ENCODE data around the gene SERINC5.
A peak's percentile ranks its signal among the peaks of the same experiment; 100 is the strongest.

Gene SERINC5

DNA sequence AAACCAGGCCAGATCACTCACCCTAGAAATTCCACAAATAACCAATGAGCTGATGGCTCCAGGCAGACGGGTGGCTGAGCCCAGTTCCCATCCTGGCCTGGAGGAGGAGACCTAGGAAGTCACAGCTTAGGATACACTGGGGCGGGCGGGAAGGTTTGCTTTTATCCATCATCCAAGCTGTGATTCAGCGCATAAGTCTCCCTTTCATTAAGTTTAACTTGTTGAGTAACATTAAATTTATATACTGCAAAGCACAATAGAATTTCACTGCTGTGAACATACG lies 165.0 kb downstream of the SERINC5 start:
- no peak for DNase-seq

DNA sequence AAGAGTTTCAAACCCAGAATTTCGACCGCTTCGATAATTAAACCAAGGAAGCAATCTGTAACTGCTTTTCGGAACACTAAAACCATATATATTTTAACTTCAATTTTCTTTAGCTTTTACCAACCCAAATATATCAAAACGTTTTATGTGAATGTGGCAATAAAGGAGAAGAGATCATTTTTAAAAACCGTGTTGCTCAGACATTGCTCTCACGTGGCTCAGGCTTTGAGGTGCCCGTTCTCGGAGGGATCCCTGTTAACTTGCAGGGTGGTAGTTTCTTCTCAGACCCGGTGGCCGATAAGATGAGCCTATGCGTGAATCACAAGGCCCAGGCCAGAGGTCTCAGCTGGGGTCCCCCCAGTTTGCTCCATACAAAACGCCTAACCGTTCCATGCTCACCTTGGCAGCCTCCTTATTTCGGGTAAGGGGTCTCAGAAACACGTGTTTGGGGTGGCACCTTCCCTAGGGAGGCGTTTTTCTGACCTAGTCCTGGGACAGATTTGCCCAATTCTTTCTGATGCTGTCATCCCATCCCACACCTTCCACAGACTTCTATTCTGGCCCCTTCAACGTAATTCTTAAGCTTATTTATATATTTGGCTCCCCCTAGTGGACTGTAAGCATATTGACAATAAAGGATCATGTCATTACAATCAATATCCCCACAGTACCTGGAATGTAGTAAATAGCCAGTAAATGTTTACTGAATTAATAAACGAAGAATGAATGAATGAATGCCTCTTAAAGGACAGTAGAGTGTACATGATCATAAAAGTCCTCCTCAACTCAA lies 172.6 kb downstream of the SERINC5 start:
- peak; percentile 34 to 70 for DNase-seq

DNA sequence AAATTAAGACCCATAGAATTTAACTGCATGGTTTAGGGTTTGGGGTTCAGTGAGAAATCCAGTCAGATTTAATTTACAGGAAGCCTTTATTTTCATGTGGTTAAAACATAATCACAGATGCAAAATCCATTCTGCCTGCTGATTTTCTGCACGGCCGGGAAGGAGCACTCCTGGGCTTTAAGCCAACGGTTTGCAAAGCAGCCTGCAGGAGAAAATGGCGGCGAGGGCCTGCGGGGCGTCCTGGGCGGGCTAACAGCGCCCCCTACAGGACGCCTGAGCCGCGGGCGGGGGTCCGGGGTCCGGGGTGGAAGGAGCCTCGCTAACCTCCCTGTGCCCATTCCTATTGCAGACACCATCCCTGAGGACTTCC lies 173.1 kb downstream of the SERINC5 start:
- DNase-seq: peak; percentile 49 to 84

DNA sequence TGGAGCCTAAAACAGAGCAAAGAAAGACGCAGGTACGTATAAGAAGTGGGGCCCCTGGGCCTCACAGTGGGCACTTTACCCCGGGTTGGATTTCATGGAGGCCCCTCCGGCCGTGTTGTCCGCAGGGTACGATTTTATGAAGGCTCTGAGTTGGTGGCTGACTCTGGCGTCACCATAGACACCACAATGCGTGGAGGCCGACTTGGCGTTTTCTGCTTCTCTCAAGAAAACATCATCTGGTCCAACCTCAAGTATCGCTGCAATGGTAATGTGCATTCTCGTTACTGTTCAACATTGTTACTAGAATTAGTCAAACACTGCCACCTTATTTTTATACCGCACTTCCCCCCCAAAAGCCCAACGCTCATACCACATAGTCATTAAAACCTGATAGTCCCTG lies 173.6 kb downstream of the SERINC5 start:
- DNase-seq: no peak

DNA sequence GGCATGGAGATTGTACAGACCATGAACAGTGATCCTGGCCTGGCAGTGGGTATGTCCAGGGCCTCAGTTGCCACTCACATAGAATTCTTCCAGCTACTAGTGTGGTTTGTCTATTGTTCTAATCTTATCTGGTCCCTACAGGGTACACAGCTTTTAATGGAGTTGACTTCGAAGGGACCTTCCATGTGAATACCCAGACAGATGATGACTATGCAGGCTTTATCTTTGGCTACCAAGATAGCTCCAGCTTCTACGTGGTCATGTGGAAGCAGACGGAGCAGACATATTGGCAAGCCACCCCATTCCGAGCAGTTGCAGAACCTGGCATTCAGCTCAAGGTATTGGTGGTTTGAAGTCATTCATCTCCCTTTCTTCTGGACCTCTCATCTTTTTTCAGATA lies 176.9 kb downstream of the SERINC5 start:
- DNase-seq: no peak

DNA sequence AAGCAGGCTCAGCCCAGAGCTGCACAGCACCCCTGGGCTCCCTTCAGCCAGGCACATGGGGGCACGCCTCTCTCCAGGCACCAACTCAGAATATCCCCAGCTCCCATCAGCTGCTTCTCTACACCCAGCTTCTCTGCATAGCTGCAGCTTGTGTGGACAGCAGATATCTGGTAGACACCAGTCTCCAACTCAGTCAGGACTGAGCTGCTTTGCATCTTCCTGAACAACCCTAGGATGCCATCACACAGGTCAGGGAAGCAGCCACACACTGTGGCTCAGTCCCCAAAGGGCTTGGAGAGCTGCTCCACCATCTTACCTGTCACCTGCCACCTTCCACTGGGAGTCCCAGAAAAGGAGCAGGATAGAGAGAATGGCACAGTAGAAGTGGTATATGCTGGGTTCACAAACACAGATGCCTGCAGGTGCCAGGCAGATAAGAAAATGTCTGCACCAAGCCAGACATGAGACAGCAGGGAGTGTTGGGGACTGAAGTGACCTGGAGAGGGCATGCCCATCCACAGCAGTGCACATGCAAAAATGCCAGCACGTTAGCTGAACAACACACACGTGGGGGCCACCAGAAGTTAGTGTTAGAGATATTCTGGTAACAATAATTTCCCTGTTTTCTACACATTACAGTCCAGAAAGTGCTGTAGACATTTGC lies 178.7 kb downstream of the SERINC5 start:
- DNase-seq: no peak

DNA sequence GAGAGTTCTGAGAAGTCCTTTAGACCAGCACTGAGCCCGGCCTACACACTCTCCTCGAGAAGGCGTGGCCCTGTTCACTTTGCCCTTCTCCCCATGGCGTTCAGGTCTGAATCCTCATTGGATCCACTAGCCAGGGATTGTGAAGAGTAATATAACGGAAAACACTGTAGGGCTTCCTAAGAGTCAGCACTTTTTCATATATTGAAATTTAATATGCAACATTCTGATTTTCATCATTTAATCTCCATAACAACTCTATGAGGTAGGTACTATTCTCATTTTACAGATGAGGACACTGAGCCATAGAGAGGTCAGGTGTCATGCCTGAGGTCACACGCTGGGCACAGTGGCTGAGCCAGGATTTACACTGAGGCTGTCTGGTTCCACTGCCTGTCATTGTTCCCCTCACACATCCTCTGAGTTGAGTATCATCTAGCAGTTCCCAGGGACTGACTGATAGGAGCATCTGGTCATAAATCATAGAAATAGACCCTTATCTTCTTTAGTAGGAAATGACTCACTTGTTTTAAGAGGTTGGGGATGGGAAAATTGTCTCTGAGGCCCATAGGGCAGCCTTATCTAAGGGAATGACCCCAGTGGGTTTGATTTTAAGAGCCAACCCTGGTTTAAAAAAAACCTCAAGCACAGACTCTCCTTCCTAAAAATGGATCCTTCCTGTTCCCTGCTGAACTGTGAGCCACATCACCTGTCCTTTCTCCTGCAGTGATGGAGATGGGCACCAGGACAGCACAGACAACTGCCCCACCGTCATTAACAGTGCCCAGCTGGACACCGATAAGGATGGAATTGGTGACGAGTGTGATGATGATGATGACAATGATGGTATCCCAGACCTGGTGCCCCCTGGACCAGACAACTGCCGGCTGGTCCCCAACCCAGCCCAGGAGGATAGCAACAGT lies 179.5 kb downstream of the SERINC5 start:
- no peak for DNase-seq

DNA sequence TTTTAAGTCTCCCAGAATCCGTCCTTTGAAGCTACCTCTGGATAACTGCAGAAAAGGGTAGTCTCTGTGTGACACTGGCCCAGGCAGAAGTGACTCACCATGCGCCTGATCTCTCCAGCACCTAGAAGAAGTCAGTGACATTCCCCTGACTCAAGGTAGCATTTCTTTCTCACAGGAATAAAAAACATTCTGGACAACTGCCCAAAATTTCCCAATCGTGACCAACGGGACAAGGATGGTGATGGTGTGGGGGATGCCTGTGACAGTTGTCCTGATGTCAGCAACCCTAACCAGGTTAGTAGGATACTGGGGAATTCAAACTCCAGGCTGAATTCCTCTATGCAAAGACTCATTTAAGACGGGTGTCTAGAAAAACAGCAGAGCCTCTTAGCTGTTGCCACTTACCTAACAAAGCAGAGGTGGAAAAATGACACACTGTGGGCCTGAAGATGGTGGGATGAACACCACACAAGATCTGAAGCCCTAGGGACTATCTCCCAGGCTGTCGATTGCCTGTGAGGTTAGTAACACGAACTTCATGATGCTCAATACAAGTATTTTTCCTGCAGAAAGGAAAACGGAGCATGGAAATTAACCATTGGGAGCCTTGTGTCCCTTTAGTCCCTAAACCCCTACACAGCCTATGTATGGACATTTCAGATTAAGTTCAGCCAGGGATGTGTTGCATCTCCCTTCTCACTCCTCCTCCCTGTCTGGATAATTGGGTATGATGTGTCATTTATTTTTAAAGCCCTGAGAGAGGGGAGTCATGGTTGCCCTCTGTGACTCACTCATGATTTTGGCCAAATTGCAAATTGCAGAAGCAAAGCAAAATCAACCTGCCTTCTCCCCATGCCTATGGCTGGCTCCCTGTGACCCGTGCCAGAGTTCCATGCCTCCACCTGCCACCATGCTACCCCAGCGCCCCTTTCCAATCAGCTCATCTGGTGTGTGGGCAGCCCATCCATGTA lies 183.5 kb downstream of the SERINC5 start:
- no peak for DNase-seq

DNA sequence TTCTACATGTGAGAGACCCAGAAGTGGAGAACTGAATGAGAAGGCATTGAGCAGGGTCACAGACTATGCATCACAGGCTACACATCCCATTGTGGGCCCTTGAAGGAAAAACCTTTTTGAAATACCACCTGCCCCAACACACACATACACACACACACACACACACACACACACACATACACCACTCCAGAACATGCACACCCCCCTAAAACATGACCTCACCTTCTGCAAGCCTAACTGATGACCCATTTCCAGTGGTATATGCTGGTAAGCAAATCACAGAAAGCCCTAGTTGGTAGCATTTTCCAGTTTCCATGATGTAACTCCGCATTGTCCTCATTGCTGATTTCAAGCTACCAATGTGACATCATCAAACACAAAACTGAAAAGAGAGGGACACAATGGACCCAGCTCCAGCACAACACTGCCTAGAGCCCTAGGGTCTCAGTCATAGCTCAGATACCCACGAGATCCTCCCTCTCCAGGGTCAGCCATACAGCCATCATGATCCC lies 184.3 kb downstream of the SERINC5 start:
- DNase-seq: no peak

DNA sequence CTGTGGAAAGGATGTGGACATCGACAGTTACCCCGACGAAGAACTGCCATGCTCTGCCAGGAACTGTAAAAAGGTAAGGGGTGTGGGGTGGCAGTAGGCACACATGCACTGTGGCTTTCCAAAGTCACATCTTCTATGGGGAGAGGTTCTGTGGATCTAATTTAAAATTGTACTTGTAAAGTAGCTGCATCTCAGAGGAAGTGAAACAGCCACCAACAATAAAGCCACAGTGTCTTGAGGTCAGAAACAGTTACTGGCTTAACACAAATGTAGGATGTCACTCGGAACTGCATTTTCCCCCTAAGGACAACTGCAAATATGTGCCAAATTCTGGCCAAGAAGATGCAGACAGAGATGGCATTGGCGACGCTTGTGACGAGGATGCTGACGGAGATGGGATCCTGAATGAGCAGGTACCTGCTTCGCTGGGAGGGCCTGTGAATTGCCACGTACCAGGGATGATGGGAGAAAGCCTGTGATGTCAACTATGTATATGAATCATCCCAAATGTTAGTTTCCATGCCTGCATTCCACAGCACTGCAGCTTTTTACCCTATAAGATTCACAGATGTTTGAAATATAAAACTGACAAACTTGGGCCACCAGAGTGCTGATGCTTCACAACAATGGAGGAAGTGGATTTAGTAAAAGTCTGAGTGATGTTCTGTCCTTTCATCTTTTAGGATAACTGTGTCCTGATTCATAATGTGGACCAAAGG lies 185.4 kb downstream of the SERINC5 start:
- DNase-seq: no peak

DNA sequence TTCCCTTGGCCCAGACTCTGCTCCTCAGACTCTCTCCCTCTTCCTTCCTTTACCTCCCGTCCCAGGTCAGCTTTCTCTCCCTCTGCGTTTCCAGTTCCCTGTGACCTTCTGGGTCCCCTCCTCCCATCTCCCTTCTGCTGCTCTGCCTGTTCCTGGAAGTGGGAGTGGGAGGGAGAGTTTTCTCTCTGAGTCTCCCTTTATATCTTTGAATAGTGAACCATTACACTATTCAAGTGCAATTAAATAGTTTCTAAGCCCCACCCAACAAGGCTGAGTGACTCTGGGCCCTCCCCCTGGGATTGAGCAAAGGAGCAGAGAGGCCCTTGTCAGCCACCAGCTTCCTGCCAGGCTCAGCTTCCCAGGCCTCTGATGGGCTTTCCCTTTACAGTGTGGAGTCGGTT lies 185.9 kb downstream of the SERINC5 start:
- DNase-seq: no peak

DNA sequence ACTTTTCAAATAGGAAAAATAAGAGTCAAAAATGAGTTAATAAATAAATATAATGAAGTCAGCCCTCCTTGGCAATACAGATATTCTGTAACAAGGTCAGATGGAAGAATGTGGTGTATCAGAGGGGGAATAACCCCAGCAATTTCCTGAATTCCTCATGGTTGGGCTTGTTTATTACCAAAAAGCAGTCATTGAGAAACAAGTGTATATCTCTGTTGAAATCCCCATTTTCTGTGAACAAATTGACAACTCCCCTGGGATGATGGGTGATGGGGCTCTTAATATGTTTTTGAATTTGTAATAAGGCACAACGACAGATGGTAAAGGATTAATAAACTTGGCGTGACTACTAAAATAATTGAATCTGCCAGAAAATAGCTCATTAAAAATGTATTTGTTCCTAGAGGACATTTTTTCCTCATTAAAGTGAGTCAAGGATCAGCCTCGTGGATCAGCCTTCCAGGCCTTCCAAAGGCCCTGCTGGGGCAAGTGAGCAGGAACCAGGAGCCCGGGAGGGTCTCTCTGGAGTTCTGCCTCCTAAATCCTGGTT lies 186.5 kb downstream of the SERINC5 start:
- DNase-seq: no peak

DNA sequence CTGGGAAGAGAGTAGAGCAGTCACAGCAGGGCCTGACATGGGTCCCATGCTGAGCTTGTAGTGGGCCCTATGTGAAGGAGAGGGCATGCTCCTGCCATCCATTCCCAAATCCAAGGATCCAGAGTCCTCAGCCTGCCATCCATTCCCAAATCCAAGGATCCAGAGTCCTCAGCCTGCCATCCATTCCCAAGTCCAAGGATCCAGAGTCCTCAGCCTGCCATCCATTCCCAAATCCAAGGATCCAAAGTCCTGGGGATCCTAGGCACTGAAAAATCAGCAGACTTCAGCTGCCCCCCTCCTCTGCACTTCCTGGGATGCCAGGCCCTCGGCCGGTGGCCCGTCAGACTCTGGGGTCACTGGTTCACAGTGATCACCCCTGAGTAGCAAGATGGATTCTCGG lies 187.1 kb downstream of the SERINC5 start:
- DNase-seq: no peak

DNA sequence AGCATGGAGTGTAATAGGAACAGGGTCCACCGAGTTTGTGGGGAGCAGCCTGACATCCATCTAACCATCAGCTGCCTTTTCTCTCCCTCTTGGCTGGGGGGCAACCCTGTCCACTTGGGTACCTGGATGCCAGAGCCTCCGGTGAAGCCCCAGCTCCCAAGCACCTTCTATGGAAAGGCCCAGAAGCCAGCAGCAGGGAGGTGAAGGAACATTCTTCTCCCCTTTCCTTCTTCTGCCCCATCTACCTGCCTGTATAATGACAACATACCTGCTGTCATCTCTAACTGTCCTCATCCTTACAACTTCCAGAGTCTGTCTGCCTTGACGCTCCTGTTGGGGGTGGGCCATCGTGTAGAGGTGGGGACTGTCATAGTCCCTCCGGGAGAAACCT lies 187.6 kb downstream of the SERINC5 start:
- DNase-seq: no peak

DNA sequence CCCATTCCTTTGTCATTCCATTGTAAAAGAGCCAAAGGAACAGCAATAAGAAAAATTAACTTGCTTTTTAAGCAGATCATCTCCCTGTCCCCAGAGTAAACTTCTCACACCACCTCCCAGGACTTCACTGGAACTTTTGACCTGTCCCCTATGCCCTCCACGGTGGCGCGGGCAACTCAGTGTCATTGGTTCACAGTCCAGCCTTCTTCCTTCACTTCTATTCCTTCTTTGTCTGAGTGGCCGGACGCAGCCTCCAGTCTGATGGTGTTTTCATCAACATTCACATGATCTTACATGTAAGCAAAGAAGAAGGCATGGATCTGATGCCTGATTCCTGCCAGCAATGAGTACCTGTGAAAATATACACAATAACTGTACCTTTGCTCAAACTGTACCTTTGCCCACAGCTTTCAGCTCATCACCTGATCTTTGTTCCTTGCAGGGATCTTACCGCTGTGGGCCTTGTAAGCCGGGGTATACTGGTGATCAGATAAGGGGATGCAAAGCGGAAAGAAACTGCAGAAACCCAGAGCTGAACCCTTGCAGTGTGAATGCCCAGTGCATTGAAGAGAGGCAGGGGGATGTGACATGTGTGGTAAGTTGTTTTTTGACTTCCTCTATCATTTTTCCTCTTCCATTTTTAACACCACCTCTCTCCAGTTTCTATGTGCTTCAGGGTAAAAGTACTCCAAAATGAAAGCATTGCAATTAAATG lies 188.2 kb downstream of the SERINC5 start:
- DNase-seq: no peak

DNA sequence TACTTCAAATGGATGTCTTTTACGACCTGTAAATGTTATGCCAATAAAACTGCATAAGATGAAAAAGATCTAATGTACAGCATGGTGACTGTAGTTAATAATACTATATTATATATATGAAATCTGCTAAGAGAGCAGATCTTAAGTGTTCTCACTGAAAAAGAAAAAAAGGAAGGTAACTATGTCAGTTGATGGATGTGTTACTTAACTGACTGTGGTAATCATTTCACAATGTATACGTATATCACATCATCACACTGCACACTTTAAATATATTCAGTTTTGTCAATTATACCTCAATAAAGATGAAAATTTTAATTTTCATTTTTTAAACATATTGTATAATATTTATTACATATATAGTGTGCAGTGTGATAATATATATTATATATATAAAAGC lies 188.8 kb downstream of the SERINC5 start:
- DNase-seq: no peak

DNA sequence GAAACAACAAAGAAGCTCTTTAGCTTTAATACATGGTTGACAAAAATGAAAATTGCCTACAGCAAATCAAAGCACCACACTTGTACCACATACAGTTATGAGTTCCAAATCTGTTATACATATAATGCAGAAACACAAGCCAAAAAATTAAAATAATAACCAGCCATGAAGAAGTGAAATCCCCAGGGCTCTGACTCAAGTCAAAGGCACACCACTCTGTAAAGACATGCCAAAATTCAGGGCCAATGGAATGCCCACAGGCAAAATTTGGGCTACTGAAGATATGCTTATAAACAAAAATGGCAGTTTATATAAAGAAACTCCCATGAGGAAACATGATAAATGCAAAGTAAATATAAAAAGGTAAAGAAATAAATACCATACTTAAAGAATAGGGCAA lies 191.7 kb downstream of the SERINC5 start:
- DNase-seq: no peak

Measured in NCI-H526 (cell line).